Embryonic facial prominence (tissue), 1 donor: ENCODE measurements around the gene ARHGAP18.
A peak's percentile ranks its signal among the peaks of the same experiment; 100 is the strongest.

ENCODE experiments used
- DNase-seq: peaks from one replicate; pipeline ENCODE4 v3.0.0-alpha.2; 2016; ENCODE audit errors: extremely low spot score

ARHGAP18 gene

GRCh38 chr6:129692467-129692866, 17.5 kb downstream of the ARHGAP18 start:
- DNase-seq = no peak

DNA sequence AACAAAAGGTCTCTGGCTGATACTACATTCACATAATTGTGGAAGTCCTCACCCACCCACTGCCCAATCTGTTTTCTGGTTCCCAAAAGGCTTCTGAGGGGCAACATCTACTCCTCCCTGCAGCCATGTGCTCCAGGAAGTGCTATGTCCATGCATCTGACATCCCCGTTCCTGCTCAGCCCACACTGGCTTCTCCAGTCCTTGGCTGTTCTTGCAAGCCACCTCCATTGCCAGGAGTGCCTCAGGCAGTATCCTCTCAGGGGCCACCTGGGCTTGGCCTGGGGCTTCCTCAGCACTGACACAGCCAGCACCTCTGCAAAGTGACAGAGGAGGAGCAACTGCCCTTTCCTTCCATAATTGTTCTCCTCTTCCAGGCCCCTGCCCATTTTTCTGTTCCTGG, 18.3 kb downstream of the ARHGAP18 start:
- DNase-seq = no peak

DNA sequence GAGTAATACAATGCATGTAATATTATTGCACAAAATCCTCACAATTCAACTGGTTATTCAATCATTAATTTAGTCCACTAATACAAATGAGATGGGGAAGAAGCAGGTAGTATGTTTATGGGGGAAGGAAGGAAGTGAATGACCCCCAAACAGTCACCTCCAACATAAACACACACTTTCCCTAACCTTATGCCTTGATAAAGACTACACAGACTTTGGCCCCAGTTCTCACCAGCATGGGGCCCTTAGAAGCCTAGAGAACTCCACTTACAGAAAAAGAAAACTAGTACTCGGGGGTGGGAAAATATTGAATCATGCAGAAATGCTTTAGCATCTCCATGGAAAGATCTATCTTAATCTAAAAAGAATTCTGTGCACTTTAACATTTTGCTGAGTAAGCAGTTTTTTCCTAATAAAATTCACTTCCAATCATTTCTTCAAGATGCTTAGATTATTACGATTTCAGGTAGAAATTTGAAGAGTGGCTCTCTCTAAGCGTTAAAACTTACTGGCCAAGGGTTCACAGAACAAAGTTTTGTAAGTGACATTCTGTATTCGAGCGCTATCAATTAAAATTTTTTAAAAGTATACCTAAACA, 18.8 kb downstream of the ARHGAP18 start:
- no peak for DNase-seq

DNA sequence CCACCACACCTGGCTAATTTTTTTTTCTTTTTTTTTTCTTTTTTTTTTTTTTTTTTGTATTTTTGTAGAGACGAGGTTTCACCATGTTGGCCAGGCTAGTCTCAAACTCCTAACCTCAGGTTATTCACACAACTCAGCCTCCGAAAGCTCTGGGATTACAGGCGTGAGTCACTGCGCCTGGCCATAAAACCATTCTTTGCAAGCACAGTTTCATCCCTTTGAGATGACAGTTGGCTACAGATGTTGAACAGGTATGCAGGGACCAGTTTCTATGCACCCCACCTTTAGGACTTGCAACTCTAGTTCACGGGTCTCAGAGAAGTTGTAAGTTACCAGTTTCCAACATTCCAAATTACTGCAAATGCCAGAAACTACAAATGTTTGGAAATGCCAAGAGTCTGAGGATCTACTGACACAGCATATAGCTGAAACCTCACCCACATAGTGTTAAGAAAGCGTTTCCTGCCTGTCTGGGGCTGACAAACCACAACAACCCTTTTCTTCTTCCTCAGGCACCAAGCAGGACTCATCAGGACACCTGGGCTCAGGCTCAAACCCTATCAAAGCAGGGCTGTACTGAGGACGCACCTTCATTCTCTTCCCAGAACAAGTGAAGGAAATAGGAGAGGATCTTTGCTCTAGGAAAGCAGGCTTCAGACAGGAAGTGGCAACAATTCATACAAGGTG, 22.9 kb downstream of the ARHGAP18 start:
- DNase-seq = no peak

DNA sequence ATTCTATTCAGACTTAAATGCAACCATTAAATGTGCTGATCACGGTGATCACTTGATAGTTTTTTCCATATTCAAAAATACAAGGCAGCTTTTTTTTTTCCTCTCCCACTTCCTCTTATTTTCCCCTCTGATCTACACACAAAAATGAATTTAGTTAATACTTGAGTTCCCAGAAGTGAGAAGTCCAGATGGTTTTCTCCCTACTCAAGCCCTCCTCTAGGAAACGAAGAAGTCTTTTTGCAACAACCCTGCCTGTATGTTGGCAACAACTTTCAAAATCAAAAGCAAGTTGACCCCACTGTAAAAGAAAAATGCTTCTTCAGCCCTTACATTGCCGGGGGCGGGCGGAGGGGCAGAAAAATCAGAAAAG, 24.3 kb downstream of the ARHGAP18 start:
- DNase-seq = no peak

DNA sequence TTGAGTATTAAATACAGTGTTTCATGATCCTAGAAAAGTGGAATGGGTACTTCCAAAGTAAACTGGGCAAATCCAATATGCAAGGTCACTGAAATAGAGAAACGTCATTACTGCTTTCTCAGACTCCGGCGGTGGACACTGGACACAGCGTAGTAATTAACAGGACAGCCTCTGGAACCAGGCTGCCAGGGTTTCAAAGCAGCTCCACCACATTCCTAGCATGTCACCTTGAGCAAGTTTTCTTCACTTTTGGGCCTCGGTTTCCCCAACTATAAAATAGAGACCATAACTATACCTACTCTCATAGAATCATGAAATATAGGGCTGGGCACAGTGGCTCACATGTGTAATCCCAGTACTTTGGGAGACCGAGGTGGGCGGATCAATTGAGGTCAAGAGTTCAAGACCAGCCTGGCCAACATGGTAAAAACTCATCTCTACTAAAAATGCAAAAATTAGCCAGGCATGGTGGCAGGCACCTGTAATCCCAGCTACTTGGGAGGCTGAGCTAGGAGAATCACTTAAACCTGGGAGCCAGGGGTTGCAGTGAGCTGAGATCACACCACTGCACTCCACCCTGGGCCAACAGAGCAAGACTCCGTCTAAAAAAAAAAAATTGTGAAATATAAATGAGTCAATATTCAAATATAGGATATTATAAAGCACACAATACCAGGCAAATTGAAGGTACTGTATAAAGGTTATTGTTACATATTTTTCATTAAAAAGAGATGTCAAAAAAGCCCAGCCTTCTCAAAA, 24.9 kb downstream of the ARHGAP18 start:
- DNase-seq = no peak

DNA sequence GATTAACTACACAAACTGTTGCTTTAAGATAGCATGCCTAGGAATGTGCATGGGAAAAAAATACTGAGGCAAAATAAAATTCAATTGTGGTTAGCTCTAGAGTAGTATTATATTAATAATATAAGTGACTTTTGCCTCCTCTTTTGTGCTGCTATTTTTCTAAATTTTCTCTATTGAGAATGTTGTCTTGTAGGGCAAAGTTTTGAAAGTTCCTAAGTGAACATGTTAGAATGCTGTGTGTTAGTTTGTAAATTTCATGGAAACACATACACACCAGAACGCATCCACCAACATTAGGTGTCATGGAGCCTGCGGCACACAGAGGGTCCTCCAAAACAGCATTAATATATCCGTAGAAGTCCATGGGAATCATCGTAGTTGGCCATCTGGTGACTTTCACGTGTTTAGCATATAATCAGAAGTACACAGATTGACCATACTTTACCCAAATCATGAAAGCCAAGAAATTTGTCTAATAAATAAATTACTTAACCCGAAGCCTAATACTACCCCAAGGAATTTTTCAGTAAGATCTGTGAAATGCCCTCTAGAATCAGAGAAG, 25.6 kb downstream of the ARHGAP18 start:
- no peak for DNase-seq

GRCh38 chr6:129683601-129684322, 26.2 kb downstream of the ARHGAP18 start:
- DNase-seq = peak; percentile 25

- no peak for DNase-seq
Observed at GRCh38 chr6:129681913-129682205, 28.1 kb downstream of the ARHGAP18 start.

DNA sequence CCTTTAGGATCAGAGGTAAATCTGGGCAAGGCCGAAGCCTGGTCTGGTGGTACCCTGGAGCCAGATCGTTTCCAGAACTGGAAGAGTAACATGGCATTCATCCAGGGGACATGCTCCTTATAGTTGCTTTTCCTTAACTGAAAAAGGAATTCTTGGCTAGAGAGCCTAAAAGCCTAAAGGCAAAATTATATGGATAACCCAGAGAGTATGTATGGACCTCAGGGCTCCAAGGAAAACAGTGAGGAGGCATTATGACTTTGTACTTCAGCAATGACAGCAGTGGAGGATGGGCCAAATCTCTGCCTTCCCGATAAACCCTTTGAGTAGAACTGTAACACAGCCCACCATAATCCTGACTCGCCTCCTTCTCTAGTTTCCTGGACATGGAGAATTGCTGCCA, 29.3 kb downstream of the ARHGAP18 start:
- no peak for DNase-seq

GRCh38 chr6:129679758-129680157, 30.2 kb downstream of the ARHGAP18 start:
- DNase-seq = no peak

DNA sequence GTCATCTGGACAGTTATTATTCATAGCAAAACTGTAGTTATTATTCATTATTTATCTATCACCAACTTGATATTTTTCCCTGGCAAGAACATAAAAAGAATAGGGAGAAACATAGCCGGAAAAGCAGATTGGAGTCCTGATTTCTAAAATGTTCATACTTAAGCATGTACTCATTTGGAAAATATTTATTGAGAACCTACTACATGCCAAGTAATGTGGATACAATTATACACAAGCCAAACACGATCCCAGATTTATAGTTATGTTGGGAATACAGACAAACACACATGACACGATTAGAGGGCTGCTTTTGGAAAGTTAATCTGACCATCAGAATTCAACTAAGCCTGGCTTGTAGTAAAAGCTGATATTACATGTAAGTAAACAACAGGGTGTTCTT, 30.7 kb downstream of the ARHGAP18 start:
- DNase-seq = no peak

DNA sequence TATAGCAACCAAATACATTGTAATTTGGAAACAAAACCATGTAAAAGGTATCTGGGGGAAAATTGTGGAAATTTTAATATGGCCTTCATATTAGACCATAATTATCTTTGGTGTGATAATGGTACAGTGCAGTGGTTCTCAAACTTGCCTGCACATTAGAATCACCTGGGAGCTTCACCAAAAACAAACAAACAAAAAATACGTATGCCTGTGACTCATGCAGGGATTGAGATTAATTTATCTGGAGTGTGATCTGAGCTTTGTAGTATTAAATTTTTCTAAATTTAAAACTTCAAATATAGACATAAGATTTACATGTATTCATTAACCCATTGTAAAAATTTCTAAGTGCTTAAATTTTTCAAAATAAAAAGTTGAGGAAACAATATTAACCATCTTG, 31.5 kb downstream of the ARHGAP18 start:
- DNase-seq = no peak

DNA sequence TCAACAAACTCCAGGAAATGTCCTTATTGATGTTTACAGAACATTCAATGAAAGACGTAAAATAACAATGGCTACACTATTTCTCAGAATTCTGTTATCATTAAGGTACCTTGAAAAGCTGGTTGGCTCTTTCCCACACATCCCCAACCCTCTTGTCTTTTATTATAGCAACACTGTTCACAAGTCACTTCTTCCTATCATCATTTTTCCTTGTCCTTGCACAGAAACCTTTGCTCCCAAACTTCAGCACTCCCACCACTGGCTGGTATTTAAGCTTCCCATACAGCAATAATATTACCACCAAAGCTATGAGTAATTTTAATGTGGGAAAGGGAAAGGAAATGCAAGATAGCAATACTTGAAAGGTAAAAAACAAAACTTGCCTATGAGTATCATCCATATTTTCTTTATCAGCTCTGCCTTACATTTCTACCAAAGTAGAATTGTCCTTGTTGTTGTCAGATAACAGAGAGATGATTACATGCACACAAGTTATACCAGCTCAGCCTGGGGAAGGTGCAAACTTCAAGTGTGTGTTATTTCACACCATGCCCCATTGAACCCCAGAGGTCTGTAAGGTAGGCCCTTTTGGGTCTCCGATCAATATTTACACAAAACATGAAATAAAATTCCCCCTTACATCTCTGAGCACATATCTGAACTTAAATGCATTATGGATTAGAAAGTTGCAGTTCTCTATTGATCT, 32.2 kb downstream of the ARHGAP18 start:
- DNase-seq = no peak

GRCh38 chr6:129675669-129676472, 34.1 kb downstream of the ARHGAP18 start:
- no peak for DNase-seq

DNA sequence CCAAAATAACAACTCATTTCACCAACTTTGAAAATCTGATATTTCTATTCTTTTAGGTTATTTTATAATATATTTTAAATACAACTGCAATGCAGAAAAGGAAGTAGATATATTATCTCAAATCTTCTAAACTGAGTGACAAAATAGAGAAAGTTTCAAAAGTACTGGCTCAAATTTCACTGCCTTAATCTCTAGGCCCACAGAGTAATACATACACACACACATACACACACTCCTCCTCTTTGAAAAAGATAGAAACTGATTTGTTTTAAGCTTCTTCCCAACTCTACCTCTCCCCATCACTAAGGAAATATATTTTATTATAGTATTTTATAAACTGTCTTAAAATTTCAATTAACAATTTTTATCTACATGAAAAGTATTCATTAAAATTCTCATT, 36.2 kb downstream of the ARHGAP18 start:
- no peak for DNase-seq

- no peak for DNase-seq
Observed at GRCh38 chr6:129672881-129673631, 36.9 kb downstream of the ARHGAP18 start.

DNA sequence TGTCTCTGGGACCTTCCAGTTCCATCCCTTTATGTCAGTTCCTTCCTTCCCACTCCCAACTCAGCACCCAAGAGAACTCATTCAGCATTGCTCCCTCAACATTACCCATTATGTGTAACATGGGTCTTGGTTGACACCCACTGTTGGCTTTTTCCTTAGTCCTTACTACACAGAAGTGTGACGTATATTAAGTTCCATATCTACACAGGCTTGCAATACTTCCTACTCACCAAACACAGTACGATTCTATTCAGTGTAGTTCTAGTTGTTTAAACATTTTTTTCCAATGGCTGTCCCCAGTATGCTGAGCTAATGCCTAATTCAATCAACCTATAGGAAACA, 37.7 kb downstream of the ARHGAP18 start:
- DNase-seq = no peak

GRCh38 chr6:129671442-129672340, 38.3 kb downstream of the ARHGAP18 start:
- no peak for DNase-seq
